Endothelial cell (in vitro differentiated cells): ENCODE measurements around the gene CCNY. TPM values are rescaled to one million over a fixed set of nuclear protein-coding genes. Genes with fewer than 3 reads are reported as not detected.

Experiments
- DNase-seq: peaks from one replicate; pipeline ENCODE4 v3.0.0; 2021; ENCODE audit warnings: low spot score
- H3K27ac Mint-ChIP-seq: one replicate; pipeline ENCODE4 v1.8.0; 2021; ENCODE audit warnings: mixed read lengths, inconsistent platforms; ENCODE audit not compliant: unreplicated experiment
- H3K27me3 Mint-ChIP-seq: one replicate; pipeline ENCODE4 v1.8.0; 2021; ENCODE audit warnings: mild to moderate bottlenecking, moderate library complexity, mixed read lengths, inconsistent platforms; ENCODE audit not compliant: unreplicated experiment
- H3K36me3 Mint-ChIP-seq: one replicate; pipeline ENCODE4 v1.8.0; 2021; ENCODE audit warnings: mild to moderate bottlenecking, low read depth, mixed read lengths, inconsistent platforms; ENCODE audit not compliant: unreplicated experiment
- H3K4me1 Mint-ChIP-seq: one replicate; pipeline ENCODE4 v1.8.0; 2021; ENCODE audit warnings: mild to moderate bottlenecking, mixed read lengths, inconsistent platforms; ENCODE audit not compliant: unreplicated experiment
- H3K4me3 Mint-ChIP-seq: one replicate; pipeline ENCODE4 v1.8.0; 2021; ENCODE audit warnings: mild to moderate bottlenecking, mixed read lengths, inconsistent platforms; ENCODE audit not compliant: unreplicated experiment
- H3K9me3 Mint-ChIP-seq: one replicate; pipeline ENCODE4 v1.8.0; 2021; ENCODE audit warnings: mixed read lengths, inconsistent platforms; ENCODE audit not compliant: unreplicated experiment
- total RNA-seq: library from RNA; stranded (reverse); fragmentation: NEBNext Ultra II Directional; extraction: Animal tissue kit (Norgen Biotek cat#: 25700); gene quantifications from one replicate; pipeline ENCODE4 v1.2.1, GENCODE V29; 2021; ENCODE audit not compliant: unreplicated experiment
- TF ChIP-seq, protein P1 (sequence below): fragments of 200-600 bp; sonication (generic); IDR thresholded peaks from one replicate; pipeline ENCODE4 v1.5.0; 2021; ENCODE audit warnings: antibody characterized with exemption; ENCODE audit not compliant: unreplicated experiment

Gene CCNY
- total RNA-seq, 1 donor from 2014 or later, result 169 TPM

DNA sequence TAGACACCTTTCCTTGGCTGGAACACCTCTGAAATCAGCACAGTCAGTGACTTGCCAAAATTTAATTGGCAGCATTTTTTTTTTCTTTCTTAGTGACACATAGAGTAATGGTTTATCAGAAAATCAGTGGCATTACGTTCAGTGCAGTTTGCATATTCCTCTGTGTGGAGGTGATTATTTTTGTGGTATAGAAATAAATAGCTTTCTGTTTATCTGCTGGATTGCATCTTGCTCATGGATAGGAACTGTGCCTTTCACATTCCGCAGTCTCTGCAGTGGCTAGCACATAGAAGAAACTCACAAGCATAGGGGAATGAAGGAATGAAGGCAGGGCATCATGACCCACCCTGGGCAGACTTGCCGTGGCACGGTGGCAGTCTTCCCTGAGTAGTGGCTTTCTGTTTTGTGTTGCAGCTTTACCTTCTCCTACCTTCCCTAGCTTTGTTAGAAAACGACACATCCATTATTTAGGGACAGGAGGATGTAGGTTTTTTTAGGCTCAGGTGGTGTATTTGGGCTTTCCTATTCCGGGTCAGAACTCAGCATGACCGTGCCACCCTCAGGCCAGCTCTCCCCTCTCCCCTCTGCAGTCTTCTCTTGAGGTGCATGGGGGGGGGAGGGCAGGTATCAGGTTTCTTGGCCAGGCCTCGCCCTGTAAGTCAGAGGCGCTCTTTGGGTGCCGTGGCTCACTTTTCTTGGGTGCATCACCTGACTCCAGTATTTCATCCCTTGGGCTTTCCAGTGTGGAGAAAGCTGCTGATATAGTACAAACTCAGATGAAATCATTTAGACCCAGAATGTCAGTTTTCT, 156.3 kb downstream of the CCNY start:
- TF ChIP-seq, protein P1, sequence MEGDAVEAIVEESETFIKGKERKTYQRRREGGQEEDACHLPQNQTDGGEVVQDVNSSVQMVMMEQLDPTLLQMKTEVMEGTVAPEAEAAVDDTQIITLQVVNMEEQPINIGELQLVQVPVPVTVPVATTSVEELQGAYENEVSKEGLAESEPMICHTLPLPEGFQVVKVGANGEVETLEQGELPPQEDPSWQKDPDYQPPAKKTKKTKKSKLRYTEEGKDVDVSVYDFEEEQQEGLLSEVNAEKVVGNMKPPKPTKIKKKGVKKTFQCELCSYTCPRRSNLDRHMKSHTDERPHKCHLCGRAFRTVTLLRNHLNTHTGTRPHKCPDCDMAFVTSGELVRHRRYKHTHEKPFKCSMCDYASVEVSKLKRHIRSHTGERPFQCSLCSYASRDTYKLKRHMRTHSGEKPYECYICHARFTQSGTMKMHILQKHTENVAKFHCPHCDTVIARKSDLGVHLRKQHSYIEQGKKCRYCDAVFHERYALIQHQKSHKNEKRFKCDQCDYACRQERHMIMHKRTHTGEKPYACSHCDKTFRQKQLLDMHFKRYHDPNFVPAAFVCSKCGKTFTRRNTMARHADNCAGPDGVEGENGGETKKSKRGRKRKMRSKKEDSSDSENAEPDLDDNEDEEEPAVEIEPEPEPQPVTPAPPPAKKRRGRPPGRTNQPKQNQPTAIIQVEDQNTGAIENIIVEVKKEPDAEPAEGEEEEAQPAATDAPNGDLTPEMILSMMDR, result no peak
- H3K9me3 Mint-ChIP-seq, result no peaks in the 10 kb centered on the region
- peaks cover 24% of the 10 kb centered on the region for H3K36me3 Mint-ChIP-seq
- H3K27me3 Mint-ChIP-seq, result peaks cover 8% of the 10 kb centered on the region
- H3K4me1 Mint-ChIP-seq, result peaks cover 48% of the 10 kb centered on the region
- peak overlapping the region; percentile 76 for H3K27ac Mint-ChIP-seq
- H3K4me3 Mint-ChIP-seq, result peak overlapping the region; percentile 66
- no peak for DNase-seq

DNA sequence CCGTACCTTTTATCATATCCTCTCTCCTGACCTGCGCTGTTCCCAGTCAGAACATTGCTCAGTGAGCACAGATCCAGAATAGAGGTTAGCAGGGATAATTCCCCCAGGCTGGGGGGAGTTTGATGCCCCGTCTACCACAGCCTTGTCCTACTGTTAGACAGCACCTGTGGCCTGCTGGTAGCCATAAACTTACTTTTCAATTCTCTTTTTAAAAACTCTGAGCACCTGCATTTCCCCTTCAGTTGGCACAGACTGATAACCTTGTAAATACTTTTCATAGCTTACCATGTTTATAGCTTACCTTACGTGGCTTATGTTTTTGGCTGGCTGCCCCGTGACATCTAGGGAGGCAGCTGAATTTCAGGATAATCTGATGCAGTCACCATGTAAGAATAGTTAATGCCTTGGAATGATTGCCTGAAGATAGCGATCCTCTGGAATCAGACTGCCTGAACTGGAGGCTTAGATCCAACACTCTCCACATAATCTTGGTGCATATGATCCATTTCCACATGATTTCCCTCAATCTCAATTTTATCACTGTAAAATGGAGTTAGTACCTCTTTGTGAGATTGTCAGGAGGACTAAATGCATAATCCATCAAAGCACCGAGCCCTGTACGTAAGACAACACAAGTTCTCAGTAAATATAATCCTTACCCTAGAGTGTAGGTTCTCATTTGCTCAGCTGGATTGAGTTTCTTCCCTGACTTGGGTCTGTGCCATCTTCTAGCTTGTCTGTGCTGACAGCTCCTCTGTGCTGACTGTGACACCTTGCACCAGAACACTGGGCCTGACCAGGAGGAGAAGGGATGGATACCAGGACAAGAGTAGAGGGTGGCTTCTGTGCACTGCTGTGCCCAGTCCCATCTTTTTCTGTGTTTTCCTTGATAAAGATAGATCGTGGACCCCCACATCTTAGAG, 157.1 kb downstream of the CCNY start:
- no peak for DNase-seq
- H3K9me3 Mint-ChIP-seq, result no peaks in the 10 kb centered on the region
- TF ChIP-seq, protein P1, result no peak
- H3K4me3 Mint-ChIP-seq, result no peak overlapping the region
- H3K27me3 Mint-ChIP-seq, result peaks cover 10% of the 10 kb centered on the region
- peaks cover 53% of the 10 kb centered on the region for H3K4me1 Mint-ChIP-seq
- peaks cover 21% of the 10 kb centered on the region for H3K36me3 Mint-ChIP-seq
- H3K27ac Mint-ChIP-seq, result no peak overlapping the region

DNA sequence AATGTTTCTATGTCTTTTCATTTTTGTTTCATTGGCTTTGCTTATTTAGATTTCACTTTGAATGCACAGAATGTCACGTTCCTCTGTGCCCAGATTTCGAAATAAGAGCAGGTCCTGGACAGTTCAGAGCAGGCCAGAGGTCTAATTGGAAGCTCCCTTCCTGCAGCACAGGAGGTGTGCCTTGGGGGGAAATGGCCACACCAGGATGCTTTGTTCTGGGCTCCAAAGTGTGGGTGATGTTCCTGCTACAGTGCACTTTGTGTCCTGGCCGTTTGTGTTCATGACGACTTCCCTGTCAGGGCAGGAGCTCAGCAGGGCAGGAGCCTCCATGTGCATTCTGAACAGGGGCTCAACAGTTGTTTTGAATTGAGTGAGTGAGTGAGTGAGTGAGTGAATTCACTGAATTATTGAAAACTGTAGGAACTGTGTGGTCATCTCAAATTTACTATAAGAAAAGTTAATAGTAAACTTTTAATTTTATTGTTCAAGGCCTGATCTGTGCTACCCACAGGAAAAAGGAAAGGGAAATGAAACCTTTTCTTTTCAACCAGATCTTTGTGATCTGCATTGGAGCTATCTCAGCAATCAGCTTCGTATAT, 159.3 kb downstream of the CCNY start:
- Mint-ChIP-seq H3K27ac (peak overlapping the region; percentile 96), H3K4me3 (no peak overlapping the region), H3K9me3 (no peaks in the 10 kb centered on the region), H3K4me1 (peaks cover 71% of the 10 kb centered on the region), H3K36me3 (peaks cover 17% of the 10 kb centered on the region), H3K27me3 (peaks cover 14% of the 10 kb centered on the region)
- TF ChIP-seq, protein P1, result no peak
- DNase-seq, result peak; percentile 39

DNA sequence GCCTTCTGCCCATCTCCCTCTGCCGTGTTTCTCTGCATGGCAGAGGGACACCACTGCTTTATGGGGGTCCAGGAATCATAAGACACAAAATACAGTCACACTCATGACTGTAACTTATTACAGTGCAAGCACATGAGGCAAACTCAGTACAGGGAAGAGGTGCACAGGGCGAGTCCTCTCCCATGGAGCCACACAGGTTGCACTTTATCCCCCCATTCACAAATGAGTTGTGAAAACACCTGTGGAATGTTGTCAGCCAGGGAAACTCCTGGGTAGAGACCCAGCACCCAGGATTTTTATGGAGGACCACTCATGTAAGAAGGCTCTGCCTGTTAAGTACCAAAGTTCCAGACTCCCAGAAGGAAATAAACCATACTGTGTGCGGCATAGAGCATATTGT, 161.6 kb downstream of the CCNY start:
- TF ChIP-seq, protein P1, result no peak
- H3K9me3 Mint-ChIP-seq, result no peaks in the 10 kb centered on the region
- peak overlapping the region; percentile 72 for H3K27ac Mint-ChIP-seq
- peaks cover 8% of the 10 kb centered on the region for H3K36me3 Mint-ChIP-seq
- H3K4me1 Mint-ChIP-seq, result peaks cover 69% of the 10 kb centered on the region
- peaks cover 6% of the 10 kb centered on the region for H3K27me3 Mint-ChIP-seq
- DNase-seq, result no peak
- H3K4me3 Mint-ChIP-seq, result no peak overlapping the region
